SH-SY5Y (cell line): ENCODE measurements around the gene GLS.

Experiments used
- GATA2 ChIP-seq: IDR thresholded peaks from 2 replicates; pipeline ENCODE4 v1.6.1; 2011; ENCODE audit warnings: mild to moderate bottlenecking, low read depth, low read length
- GATA3 ChIP-seq: IDR thresholded peaks from 2 replicates; pipeline ENCODE4 v1.6.1; 2011; ENCODE audit warnings: low read depth, mild to moderate bottlenecking, low read length, moderate library complexity

DNA sequence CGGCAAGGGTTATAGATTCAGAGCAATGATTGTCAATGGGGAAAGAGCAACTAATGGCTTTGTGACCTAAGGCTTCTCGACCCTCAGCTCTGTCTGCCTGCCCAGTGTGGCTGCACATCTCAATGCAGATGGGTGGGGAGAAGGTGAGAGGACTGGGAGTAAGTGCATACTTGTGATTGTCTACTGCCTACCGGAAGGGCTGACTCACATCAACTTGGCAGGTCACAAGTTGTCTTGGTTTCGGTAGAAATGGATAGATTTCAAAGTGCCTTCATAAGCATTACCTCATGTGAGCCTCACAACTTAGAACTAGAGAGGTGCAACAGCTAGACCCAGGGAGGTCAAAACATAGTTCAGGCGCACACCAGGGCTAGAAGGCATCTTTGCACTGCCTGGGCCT is 104.0 kb downstream of the GLS start:
- no peak for TF ChIP-seq GATA2
- no peak for TF ChIP-seq GATA3
